NOMO-1 (cell line): Measurements from ENCODE around the gene RBBP8NL.

Experiments
- DNase-seq, 2 experiments: peaks; one replicate each; lab custom pipeline; 2025; ENCODE audit not compliant: unreplicated experiment in 2 of 2; lab: John Stamatoyannopoulos, UW

RBBP8NL gene

GRCh38 chr20:62409086-62409853, 18.1 kb downstream of the RBBP8NL start:
- no peak for DNase-seq

- no peak for DNase-seq
Measured at GRCh38 chr20:62408640-62409039, 18.7 kb downstream of the RBBP8NL start.

- no peak for DNase-seq
Measured at GRCh38 chr20:62408055-62408454, 19.3 kb downstream of the RBBP8NL start.

GRCh38 chr20:62407221-62407992, 19.9 kb downstream of the RBBP8NL start, which contains the start of gene CABLES2:
Gene CABLES2 (minus strand): TSS chr20:62407285. CDS start chr20:62407276, 9 bp downstream.
- DNase-seq = peak; percentile 92 to 95

GRCh38 chr20:62406635-62407176, 20.6 kb downstream of the RBBP8NL start:
- DNase-seq = no peak

GRCh38 chr20:62405981-62406513, 21.3 kb downstream of the RBBP8NL start:
- no peak for DNase-seq

- DNase-seq = peak; percentile 5 to 21
Measured at GRCh38 chr20:62405108-62405980, 22.0 kb downstream of the RBBP8NL start.

GRCh38 chr20:62404761-62405107, 22.6 kb downstream of the RBBP8NL start:
- no peak for DNase-seq

- no peak for DNase-seq
Measured at GRCh38 chr20:62404112-62404665, 23.1 kb downstream of the RBBP8NL start.

GRCh38 chr20:62403331-62403730, 24.0 kb downstream of the RBBP8NL start:
- DNase-seq = no peak

GRCh38 chr20:62402456-62403150, 24.7 kb downstream of the RBBP8NL start:
- no peak for DNase-seq

GRCh38 chr20:62401331-62401779, 26.0 kb downstream of the RBBP8NL start:
- DNase-seq = no peak

- no peak for DNase-seq
Measured at GRCh38 chr20:62400541-62400940, 26.8 kb downstream of the RBBP8NL start.

- no peak for DNase-seq
Measured at GRCh38 chr20:62400021-62400420, 27.3 kb downstream of the RBBP8NL start.

- no peak for DNase-seq
Measured at GRCh38 chr20:62398120-62398821, 29.1 kb downstream of the RBBP8NL start.

- DNase-seq = no peak
Measured at GRCh38 chr20:62396367-62397239, 30.7 kb downstream of the RBBP8NL start.

GRCh38 chr20:62395311-62396242, 31.8 kb downstream of the RBBP8NL start:
- DNase-seq = no peak
